Thyroid gland (tissue), 4 donors: ENCODE data around the gene ARSK. TPM values are rescaled to one million over a fixed set of nuclear protein-coding genes. Genes with fewer than 3 reads are reported as not detected.

Experiments used
- DNase-seq, 2 donors: peaks; one replicate each; pipeline ENCODE4 v3.0.0-alpha.2; 2019
- H3K27ac ChIP-seq, 3 donors: fragments of 200-600 bp; sonication (generic); 1 replicate in 2 of 3; 2 replicates in 1 of 3; pipeline ENCODE4 v1.5.1; 2016 to 2019; ENCODE audit warnings: mild to moderate bottlenecking in 1 of 3, moderate library complexity in 1 of 3
- H3K27me3 ChIP-seq: fragments of 200-600 bp; sonication (generic); one replicate; pipeline ENCODE4 v1.5.1; 2019
- H3K36me3 ChIP-seq, 2 donors: fragments of 200-600 bp; sonication (generic); one replicate each; pipeline ENCODE4 v1.5.1; 2016 to 2019
- H3K4me1 ChIP-seq, 2 donors: fragments of 200-600 bp; sonication (generic); one replicate each; pipeline ENCODE4 v1.5.1; 2017 to 2019
- H3K4me3 ChIP-seq, 3 donors: fragments of 200-600 bp; sonication (generic); replicated peaks in 1 of 3; 1 replicate in 2 of 3; 2 replicates in 1 of 3; pipeline ENCODE4 v1.5.1; 2016; ENCODE audit warnings: mild to moderate bottlenecking in 1 of 3
- H3K9me3 ChIP-seq: fragments of 200-600 bp; sonication (generic); one replicate; pipeline ENCODE4 v1.5.1; 2017
- POLR2A ChIP-seq, 2 donors: fragments of 450-650 bp; IDR thresholded peaks; one replicate each; pipeline ENCODE4 v1.6.1; 2017; ENCODE audit warnings: antibody characterized with exemption in 2 of 2, mild to moderate bottlenecking in 2 of 2, moderate library complexity in 1 of 2
- WGBS, 2 donors: methylation state at CpG; one replicate each; pipeline ENCODE4 v1.1.5; 2017; 5-methylcytosine and 5-hydroxymethylcytosine counted together
- intact Hi-C: fragments of 100-400 bp; cut with DNase I; formaldehyde crosslinking; loops from one replicate; pipeline ENCODE4 v1.15.1; 2023
- total RNA-seq, 4 donors: library from RNA; depleted of rRNA; stranded (reverse); fragments of >200 nt; gene quantifications; one replicate each; pipeline ENCODE4 v1.2.3, GENCODE V29; 2016
- TF ChIP-seq, protein P1 (sequence below), 6 experiments: fragments of 200-600 bp in 3 of 6; fragments of 450-650 bp in 3 of 6; sonication (generic) in 3 of 6; IDR thresholded peaks; one replicate each; pipeline ENCODE4 v1.5.1; 2016 to 2019; ENCODE audit warnings: antibody characterized with exemption in 6 of 6, mild to moderate bottlenecking in 2 of 6, inconsistent platforms in 1 of 6, moderate library complexity in 1 of 6

Gene ARSK
- total RNA-seq, 4 donors from 2014 or later: 7.8 to 11.4 (median 9.3) TPM

DNA sequence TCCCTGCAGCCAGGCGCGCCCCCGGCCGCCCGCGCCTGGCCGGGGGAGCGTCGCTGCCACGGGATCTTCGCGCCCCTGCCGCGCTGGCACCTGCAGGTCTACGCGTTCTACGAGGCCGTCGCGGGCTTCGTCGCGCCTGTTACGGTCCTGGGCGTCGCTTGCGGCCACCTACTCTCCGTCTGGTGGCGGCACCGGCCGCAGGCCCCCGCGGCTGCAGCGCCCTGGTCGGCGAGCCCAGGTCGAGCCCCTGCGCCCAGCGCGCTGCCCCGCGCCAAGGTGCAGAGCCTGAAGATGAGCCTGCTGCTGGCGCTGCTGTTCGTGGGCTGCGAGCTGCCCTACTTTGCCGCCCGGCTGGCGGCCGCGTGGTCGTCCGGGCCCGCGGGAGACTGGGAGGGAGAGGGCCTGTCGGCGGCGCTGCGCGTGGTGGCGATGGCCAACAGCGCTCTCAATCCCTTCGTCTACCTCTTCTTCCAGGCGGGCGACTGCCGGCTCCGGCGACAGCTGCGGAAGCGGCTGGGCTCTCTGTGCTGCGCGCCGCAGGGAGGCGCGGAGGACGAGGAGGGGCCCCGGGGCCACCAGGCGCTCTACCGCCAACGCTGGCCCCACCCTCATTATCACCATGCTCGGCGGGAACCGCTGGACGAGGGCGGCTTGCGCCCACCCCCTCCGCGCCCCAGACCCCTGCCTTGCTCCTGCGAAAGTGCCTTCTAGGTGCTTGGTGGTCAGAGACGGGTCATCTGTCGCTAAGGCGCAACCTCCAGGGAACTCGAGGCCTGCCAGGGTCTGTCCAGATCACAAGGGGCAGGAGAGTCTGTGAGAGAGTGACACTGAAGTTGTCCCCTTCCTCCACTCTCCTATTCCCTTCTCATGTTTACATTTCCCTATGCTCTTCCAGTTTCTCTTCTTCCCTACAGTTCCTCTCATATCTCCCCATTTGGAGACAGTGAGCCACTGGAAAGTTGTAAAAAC is 66.3 kb downstream of the ARSK start:
- Histone ChIP-seq H3K4me3 (peak overlapping the region in 2 of 3 donors; percentile 6 to 41), H3K27me3 (no peaks in the 10 kb centered on the region), H3K9me3 (no peaks in the 10 kb centered on the region), H3K27ac (no peak overlapping the region), H3K4me1 (peaks cover 9 to 20% of the 10 kb centered on the region in 2 donors), H3K36me3 (no peaks in the 10 kb centered on the region)
- peak; percentile 14 to 24 for DNase-seq
- intact Hi-C loops: no loop called here
- 5 to 9% methylated on average over 29 to 42 of the region's 92 CpGs for WGBS, 2 donors
- TF ChIP-seq, protein P1, sequence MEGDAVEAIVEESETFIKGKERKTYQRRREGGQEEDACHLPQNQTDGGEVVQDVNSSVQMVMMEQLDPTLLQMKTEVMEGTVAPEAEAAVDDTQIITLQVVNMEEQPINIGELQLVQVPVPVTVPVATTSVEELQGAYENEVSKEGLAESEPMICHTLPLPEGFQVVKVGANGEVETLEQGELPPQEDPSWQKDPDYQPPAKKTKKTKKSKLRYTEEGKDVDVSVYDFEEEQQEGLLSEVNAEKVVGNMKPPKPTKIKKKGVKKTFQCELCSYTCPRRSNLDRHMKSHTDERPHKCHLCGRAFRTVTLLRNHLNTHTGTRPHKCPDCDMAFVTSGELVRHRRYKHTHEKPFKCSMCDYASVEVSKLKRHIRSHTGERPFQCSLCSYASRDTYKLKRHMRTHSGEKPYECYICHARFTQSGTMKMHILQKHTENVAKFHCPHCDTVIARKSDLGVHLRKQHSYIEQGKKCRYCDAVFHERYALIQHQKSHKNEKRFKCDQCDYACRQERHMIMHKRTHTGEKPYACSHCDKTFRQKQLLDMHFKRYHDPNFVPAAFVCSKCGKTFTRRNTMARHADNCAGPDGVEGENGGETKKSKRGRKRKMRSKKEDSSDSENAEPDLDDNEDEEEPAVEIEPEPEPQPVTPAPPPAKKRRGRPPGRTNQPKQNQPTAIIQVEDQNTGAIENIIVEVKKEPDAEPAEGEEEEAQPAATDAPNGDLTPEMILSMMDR (IDR thresholded peaks at IDR 0.05): no peak
- TF ChIP-seq POLR2A (IDR thresholded peaks at IDR 0.05): no peak

DNA sequence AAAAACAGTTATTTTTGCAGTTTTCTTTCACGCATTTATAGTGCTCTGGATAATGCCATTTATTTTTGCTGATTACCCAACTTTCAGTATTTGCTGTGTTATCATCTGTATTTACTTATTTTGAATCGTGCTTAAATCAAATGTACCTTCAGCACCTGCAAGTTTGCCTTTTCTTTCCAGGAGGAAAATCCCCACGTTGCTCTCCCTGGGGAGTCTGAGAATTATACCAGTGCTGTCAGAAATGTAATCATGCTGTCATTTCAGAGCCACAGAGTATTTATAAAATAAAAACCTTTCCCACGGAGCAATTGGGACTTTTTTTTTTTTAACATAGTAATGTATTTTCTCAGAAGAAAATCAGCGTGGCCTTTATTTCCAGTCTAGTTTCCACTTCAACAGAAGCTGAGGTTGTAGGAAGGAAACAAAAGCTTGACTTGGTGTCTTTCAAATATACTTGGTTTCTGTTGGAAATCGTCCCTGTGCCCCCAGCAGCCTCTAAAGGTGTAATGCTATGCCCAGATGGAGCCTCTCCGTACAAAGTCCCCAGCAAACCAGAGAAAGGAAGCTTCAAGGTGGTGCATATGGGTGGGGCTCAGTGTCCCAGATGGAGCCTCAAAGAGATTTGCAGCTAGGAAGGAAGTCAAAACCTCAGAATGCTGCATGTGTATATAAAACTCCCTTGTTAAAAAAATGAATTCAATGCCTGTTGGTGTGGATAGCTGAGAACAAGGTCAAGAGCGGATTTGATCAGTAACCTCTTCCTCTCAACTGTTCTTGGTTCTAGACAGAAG is 67.1 kb downstream of the ARSK start:
- WGBS, 2 donors: 78% methylated on average over 8 of the region's 8 CpGs
- Histone ChIP-seq H3K27me3 (no peaks in the 10 kb centered on the region), H3K27ac (no peak overlapping the region), H3K9me3 (no peaks in the 10 kb centered on the region), H3K36me3 (no peaks in the 10 kb centered on the region), H3K4me3 (no peak overlapping the region), H3K4me1 (peaks cover 9 to 20% of the 10 kb centered on the region in 2 donors)
- DNase-seq: no peak
- TF ChIP-seq, protein P1 (IDR thresholded peaks at IDR 0.05): no peak
- no peak for TF ChIP-seq POLR2A (IDR thresholded peaks at IDR 0.05)
- intact Hi-C loops: no loop called here

DNA sequence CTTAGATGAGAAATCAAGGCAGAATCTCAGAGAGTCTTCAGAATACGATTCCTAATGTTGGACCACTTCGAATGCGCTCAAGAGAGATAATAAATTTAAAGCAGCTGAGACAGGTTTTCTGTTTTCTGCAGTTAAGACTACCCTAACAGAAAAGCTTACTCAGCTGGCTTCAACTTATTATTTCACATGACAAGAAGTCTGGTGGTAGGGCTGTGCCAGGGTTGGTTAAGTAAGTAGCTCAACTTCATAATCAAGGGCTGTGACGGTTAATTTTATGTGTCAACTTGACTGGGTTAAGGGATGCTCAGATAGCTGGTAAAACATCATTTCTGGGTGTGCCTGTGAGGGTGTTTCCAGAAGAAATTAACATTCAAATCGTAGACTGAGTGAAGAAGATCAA is 68.8 kb downstream of the ARSK start:
- Histone ChIP-seq H3K9me3 (no peaks in the 10 kb centered on the region), H3K27ac (no peak overlapping the region), H3K4me1 (peaks cover 9 to 20% of the 10 kb centered on the region in 2 donors), H3K36me3 (no peaks in the 10 kb centered on the region), H3K27me3 (no peaks in the 10 kb centered on the region), H3K4me3 (no peak overlapping the region)
- TF ChIP-seq, protein P1 (IDR thresholded peaks at IDR 0.05): no peak
- TF ChIP-seq POLR2A (IDR thresholded peaks at IDR 0.05): no peak
- DNase-seq: no peak
- 96 to 98% methylated on average over 5 of the region's 5 CpGs for WGBS, 2 donors
- intact Hi-C loops: no loop called here

DNA sequence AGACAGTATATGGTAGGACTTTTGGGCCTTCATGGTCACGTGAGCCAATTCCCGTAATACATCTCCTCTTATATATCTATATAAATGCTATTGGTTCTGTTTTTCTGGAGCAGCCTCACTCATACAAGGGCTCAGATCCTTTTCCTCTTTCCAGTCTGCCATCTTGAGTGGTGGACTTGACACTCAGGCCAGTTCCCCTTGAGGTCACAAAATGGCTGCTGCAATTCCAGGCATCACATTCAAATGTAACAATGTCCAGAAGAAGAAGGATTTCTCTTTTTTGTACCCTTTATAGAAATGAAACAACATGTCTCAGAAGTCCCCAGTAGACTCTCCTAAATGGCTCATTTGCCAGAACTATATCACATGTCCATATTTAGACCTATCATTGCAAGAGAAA is 69.5 kb downstream of the ARSK start:
- Histone ChIP-seq H3K4me3 (no peak overlapping the region), H3K36me3 (no peaks in the 10 kb centered on the region), H3K9me3 (no peaks in the 10 kb centered on the region), H3K4me1 (peaks cover 5 to 20% of the 10 kb centered on the region in 2 donors), H3K27me3 (no peaks in the 10 kb centered on the region), H3K27ac (no peak overlapping the region)
- intact Hi-C loops: no loop called here
- WGBS, 2 donors: 98 to 99% methylated on average over 2 of the region's 2 CpGs
- no peak for DNase-seq
- no peak for TF ChIP-seq POLR2A (IDR thresholded peaks at IDR 0.05)
- TF ChIP-seq, protein P1 (IDR thresholded peaks at IDR 0.05): no peak
